ENCODE measurements around the gene UBAC1. TPM values are rescaled to one million over a fixed set of nuclear protein-coding genes. Genes with fewer than 3 reads are reported as not detected.

The UBAC1 gene
- total and polyA plus RNA-seq, 9 of the 15 experiments (the other 6 are each of a cell fraction or from before 2014, with no cell fraction given): 94.0 to 399 (median 228) TPM

DNA sequence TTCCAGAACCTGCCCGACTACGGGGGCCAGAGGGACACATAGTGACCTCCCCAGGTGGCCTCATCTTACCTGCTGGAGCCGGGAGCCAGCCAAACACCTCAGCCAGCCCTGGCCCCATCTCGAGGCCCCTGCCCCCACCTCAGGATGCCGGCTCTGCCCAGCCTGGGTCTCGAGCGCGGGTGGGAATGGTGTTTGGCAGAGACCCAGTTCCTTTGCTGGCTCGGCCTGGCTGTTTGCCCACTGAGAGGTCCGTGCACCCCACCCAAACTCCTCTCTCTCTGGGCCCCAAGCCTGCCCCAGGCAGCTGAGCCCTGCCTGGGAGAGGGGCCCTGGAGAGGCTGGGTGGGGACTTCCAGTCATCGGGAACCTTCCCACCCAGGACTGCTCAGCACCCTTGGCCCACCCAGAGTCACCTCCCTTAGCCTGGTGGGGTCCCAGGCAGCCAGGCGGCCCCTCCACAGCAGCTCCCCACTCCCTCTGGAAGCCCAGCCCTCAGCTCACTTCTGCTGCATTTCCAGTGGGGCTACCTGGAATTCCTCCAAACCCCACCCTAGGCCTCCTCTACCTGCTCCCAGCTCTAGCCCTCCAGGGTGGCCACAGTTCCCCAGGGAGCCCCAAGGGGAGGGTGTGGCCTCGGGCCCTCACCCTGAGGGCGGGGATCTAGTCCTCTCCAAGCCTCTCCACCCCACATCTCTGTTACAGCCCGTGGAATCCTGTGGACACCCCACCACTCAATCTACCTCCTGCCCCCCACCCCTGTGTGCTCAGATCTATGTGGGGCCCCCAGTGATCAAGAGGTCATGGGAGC lies 42.4 kb upstream of the UBAC1 start:
- H3K4me1 ChIP-seq (replicated peaks in 1 of 2; ENCODE audit: control insufficient read depth in 2 of 2, insufficient read depth in 2 of 2, low read length in 2 of 2): peaks cover 7 to 63% of the 10 kb centered on the region in 2 experiments
- no peaks in the 10 kb centered on the region for H3K9me3 ChIP-seq (replicated peaks; ENCODE audit: control insufficient read depth, insufficient read depth, low read depth, low read length)
- no peaks in the 10 kb centered on the region for H3K27me3 ChIP-seq (ENCODE audit: control insufficient read depth in 2 of 2, insufficient read depth in 2 of 2, low read length in 2 of 2)
- H4K20me1 ChIP-seq (replicated peaks; ENCODE audit: control insufficient read depth, insufficient read depth, low read length): no peaks in the 10 kb centered on the region; the same call in 1 of the 2 replicates
- no peaks in the 10 kb centered on the region for H3K79me2 ChIP-seq (ENCODE audit: control insufficient read depth, insufficient read depth, low read length)
- TF ChIP-seq NFIC (IDR thresholded peaks at IDR 0.05) (peak; percentile 10; the same call in 1 of the 2 replicates), SRF (CRISPR knock-in tag; IDR thresholded peaks at IDR 0.05) (peak in 1 of 2 experiments; percentile 38; a peak in 1 of 4 replicates), POLR2G (IDR thresholded peaks at IDR 0.05; ENCODE audit: low read depth, low read length) (peak; percentile 66), ZBTB7A (IDR thresholded peaks at IDR 0.05; ENCODE audit: borderline replicate concordance, control insufficient read depth, low read depth, low read length) (0 out of 2 replicates have a peak, but pooled peaks have one; percentile 12), TCF7 (IDR thresholded peaks at IDR 0.05; ENCODE audit: borderline replicate concordance) (no peak), MAZ (CRISPR knock-in tag; conservative IDR thresholded peaks at IDR 0.05 in 1 of 2, IDR thresholded peaks at IDR 0.05 in 1 of 2) (peak in 1 of 2 experiments; percentile 25; a peak in 1 of 4 replicates)
- TF ChIP-seq, protein P1, sequence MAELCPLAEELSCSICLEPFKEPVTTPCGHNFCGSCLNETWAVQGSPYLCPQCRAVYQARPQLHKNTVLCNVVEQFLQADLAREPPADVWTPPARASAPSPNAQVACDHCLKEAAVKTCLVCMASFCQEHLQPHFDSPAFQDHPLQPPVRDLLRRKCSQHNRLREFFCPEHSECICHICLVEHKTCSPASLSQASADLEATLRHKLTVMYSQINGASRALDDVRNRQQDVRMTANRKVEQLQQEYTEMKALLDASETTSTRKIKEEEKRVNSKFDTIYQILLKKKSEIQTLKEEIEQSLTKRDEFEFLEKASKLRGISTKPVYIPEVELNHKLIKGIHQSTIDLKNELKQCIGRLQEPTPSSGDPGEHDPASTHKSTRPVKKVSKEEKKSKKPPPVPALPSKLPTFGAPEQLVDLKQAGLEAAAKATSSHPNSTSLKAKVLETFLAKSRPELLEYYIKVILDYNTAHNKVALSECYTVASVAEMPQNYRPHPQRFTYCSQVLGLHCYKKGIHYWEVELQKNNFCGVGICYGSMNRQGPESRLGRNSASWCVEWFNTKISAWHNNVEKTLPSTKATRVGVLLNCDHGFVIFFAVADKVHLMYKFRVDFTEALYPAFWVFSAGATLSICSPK (IDR thresholded peaks at IDR 0.05; ENCODE audit: borderline replicate concordance): no peak
- CTCF ChIA-PET (ENCODE audit: low intra/inter-chr PET ratio): no interaction called here
- FAIRE-seq: peak; percentile 6
- WGBS (ENCODE audit: insufficient coverage, low coverage, missing lambda C conversion rate): 46% methylated on average over 13 of the region's 15 CpGs
- H2AFZ ChIP-seq (ENCODE audit: low read depth, low read length): no peak overlapping the region
- H3K4me2 ChIP-seq (ENCODE audit: insufficient read depth, low read length): no peak overlapping the region
- POLR2A ChIA-PET: interaction anchor here (0.7 to 1.1 kb wide), 3 partner anchors 8 to 1610 kb away, joined by 3 to 4 read pairs (median 3); no protein-coding TSS in a partner anchor
- peak; percentile 38 to 75 (median 65) for DNase-seq (ENCODE audit: extremely low read depth in 1 of 4, low spot score in 3 of 4)
- no peak overlapping the region for H3K27ac ChIP-seq (ENCODE audit: extremely low read depth, low read depth, low read length)
- H3K36me3 ChIP-seq (ENCODE audit: control insufficient read depth, insufficient read depth, low read length): peaks cover 8% of the 10 kb centered on the region; the same call in 1 of the 3 replicates
- peak overlapping the region in 1 of 2 experiments; percentile 54; a peak in 1 of 4 replicates for H3K9ac ChIP-seq (ENCODE audit: insufficient read depth in 1 of 2, low read depth in 2 of 2, low read length in 2 of 2)
- no peak overlapping the region for H3K4me3 ChIP-seq
- intact Hi-C loops (cut with micrococcal nuclease) (no loop called here), in situ Hi-C loops (cut with MboI) (no loop called here)
- H3K9me1 ChIP-seq (ENCODE audit: control insufficient read depth, insufficient read depth, low read length): peaks cover 15% of the 10 kb centered on the region
- no TSS peak for BruUV-seq (replicated peaks)
- peak; percentile 81 for ATAC-seq
